ENCODE measurements around the gene RALGPS1. TPM values are rescaled to one million over a fixed set of nuclear protein-coding genes. Genes with fewer than 3 reads are reported as not detected.

The RALGPS1 gene
- total RNA-seq, 4 donors from 2014 or later: 7.3 to 22.4 (median 15.4) TPM

- 84 to 93% methylated on average over 4 of the region's 4 CpGs for WGBS, 2 donors
- intact Hi-C loops (cut with DNase I; ENCODE audit: low total_unique reads): no loop called here
- DNase-seq (ENCODE audit: low spot score in 2 of 2): peak in 1 of 2 donors; percentile 75
- no peak overlapping the region for H3K4me3 ChIP-seq (ENCODE audit: low read depth, poor library complexity, severe bottlenecking)
- no peak for TF ChIP-seq POLR2A (IDR thresholded peaks at IDR 0.05)
- TF ChIP-seq CTCF (IDR thresholded peaks at IDR 0.05): no peak
Measured at GRCh38 chr9:126938327-126938726, 23.7 kb downstream of the RALGPS1 start.

- WGBS, 2 donors: 57 to 63% methylated on average over 6 of the region's 6 CpGs
- no peak for DNase-seq (ENCODE audit: low spot score in 2 of 2)
- no peak overlapping the region for H3K4me3 ChIP-seq (ENCODE audit: low read depth, poor library complexity, severe bottlenecking)
- TF ChIP-seq CTCF (IDR thresholded peaks at IDR 0.05) (no peak), POLR2A (IDR thresholded peaks at IDR 0.05) (no peak)
- intact Hi-C loops (cut with DNase I; ENCODE audit: low total_unique reads): no loop called here
Measured at GRCh38 chr9:126939821-126940221, 25.2 kb downstream of the RALGPS1 start.

GRCh38 chr9:126942399-126942798 is 27.8 kb downstream of the RALGPS1 start:
- intact Hi-C loops (cut with DNase I; ENCODE audit: low total_unique reads): loop anchor here (2.0 kb wide), 1 partner anchor 258 kb away; no protein-coding TSS in a partner anchor
- DNase-seq (ENCODE audit: low spot score in 2 of 2): no peak

GRCh38 chr9:126945682-126946081 is 31.1 kb downstream of the RALGPS1 start:
- intact Hi-C loops (cut with DNase I; ENCODE audit: low total_unique reads): no loop called here
- WGBS, 2 donors: 82 to 95% methylated on average over 7 of the region's 7 CpGs
- TF ChIP-seq POLR2A (IDR thresholded peaks at IDR 0.05): no peak
- TF ChIP-seq CTCF (IDR thresholded peaks at IDR 0.05): no peak
- DNase-seq (ENCODE audit: low spot score in 2 of 2): no peak
- H3K4me3 ChIP-seq (ENCODE audit: low read depth, poor library complexity, severe bottlenecking): no peak overlapping the region

More at GRCh38 chr9:126942399-126942798, 27.8 kb downstream of the RALGPS1 start:
- H3K4me3 ChIP-seq (ENCODE audit: low read depth, poor library complexity, severe bottlenecking): no peak overlapping the region
- TF ChIP-seq POLR2A (IDR thresholded peaks at IDR 0.05) (no peak), CTCF (IDR thresholded peaks at IDR 0.05) (no peak)

- DNase-seq (ENCODE audit: low spot score in 2 of 2): no peak
- no peak overlapping the region for H3K4me3 ChIP-seq (ENCODE audit: low read depth, poor library complexity, severe bottlenecking)
- TF ChIP-seq POLR2A (IDR thresholded peaks at IDR 0.05) (no peak), CTCF (IDR thresholded peaks at IDR 0.05) (no peak)
- WGBS, 2 donors: 93 to 100% methylated on average over 1 of the region's 1 CpG
- intact Hi-C loops (cut with DNase I; ENCODE audit: low total_unique reads): no loop called here
Measured at GRCh38 chr9:126947529-126947928, 32.9 kb downstream of the RALGPS1 start.

Measured in lower leg skin (tissue), 4 donors.